Astrocyte of the cerebellum (primary cell): ENCODE data around the gene CTNND2.

Experiments
- DNase-seq: peaks from one replicate; pipeline ENCODE4 v3.0.0-alpha.2; 2011; ENCODE audit warnings: low read depth
- H3K4me3 ChIP-seq: 2 replicates; pipeline ENCODE4 v1.5.1; 2011; ENCODE audit warnings: mild to moderate bottlenecking, low read depth, low read length, moderate library complexity
- CTCF ChIP-seq: IDR thresholded peaks from 2 replicates; pipeline ENCODE4 v1.5.1; 2012; ENCODE audit warnings: low read length, low read depth, moderate library complexity, mild to moderate bottlenecking; ENCODE audit errors: missing control alignments
- in situ Hi-C: cut with HindIII; loops from 2 replicates; pipeline ENCODE4 v1.10.0; 2017; ENCODE audit warnings: low sequenced_read_pairs

CTNND2 gene

GRCh38 chr5:11815916-11816315 is 88.3 kb downstream of the CTNND2 start:
- in situ Hi-C loops: no loop called here
- no peak for DNase-seq
- no peak for TF ChIP-seq CTCF

GRCh38 chr5:11815481-11815880 is 88.8 kb downstream of the CTNND2 start:
- TF ChIP-seq CTCF: no peak
- H3K4me3 ChIP-seq: no peak overlapping the region
- in situ Hi-C loops: no loop called here
- DNase-seq: no peak

More at GRCh38 chr5:11815916-11816315, 88.3 kb downstream of the CTNND2 start:
- no peak overlapping the region for H3K4me3 ChIP-seq

GRCh38 chr5:11814373-11814772 is 89.9 kb downstream of the CTNND2 start:
- no peak overlapping the region for H3K4me3 ChIP-seq
- in situ Hi-C loops: no loop called here
- TF ChIP-seq CTCF: no peak
- no peak for DNase-seq

- DNase-seq: no peak
- no peak overlapping the region for H3K4me3 ChIP-seq
- TF ChIP-seq CTCF: no peak
- in situ Hi-C loops: no loop called here
These were observed 94.8 kb downstream of the CTNND2 start for GRCh38 chr5:11809407-11809806.

- no peak overlapping the region for H3K4me3 ChIP-seq
- TF ChIP-seq CTCF: no peak
- DNase-seq: no peak
- in situ Hi-C loops: loop anchor here (5.0 kb wide), 1 partner anchor 71 kb away; no protein-coding TSS in a partner anchor
These were observed 100.8 kb downstream of the CTNND2 start for GRCh38 chr5:11803436-11803835.

GRCh38 chr5:11801061-11801460 is 103.2 kb downstream of the CTNND2 start:
- DNase-seq: no peak
- TF ChIP-seq CTCF: no peak
- in situ Hi-C loops: loop anchor here (5.0 kb wide), 1 partner anchor 69 kb away; no protein-coding TSS in a partner anchor
- H3K4me3 ChIP-seq: no peak overlapping the region

GRCh38 chr5:11797132-11797531 is 107.1 kb downstream of the CTNND2 start:
- TF ChIP-seq CTCF: no peak
- in situ Hi-C loops: no loop called here
- DNase-seq: no peak
- H3K4me3 ChIP-seq: no peak overlapping the region
